ENCODE measurements around the gene SLC22A23.
A peak's percentile ranks its signal among the peaks of the same experiment; 100 is the strongest.

Gene SLC22A23

GRCh38 chr6:3252861-3253596, 203.8 kb downstream of the SLC22A23 start:
- Histone ChIP-seq H3K27ac (ENCODE audit: low read length) (no peak overlapping the region), H3K4me1 (ENCODE audit: low read length) (0 out of 2 replicates have a peak, but pooled peaks cover 3% of the 10 kb centered on the region), H3K9me2 (replicated peaks; ENCODE audit: insufficient read depth, low read length) (no peaks in the 10 kb centered on the region), H3K4me2 (ENCODE audit: low read depth, low read length) (no peak overlapping the region), H3K9ac (ENCODE audit: low read length) (no peak overlapping the region), H3K9me3 (replicated peaks; ENCODE audit: insufficient read depth, low read length) (no peaks in the 10 kb centered on the region), H3K4me3 (ENCODE audit: low read length) (no peak overlapping the region), H2AFZ (ENCODE audit: low read length) (no peak overlapping the region), H4K20me1 (ENCODE audit: insufficient read depth, low read length) (no peaks in the 10 kb centered on the region), H3K36me3 (replicated peaks; ENCODE audit: insufficient read depth, low read length) (no peaks in the 10 kb centered on the region), H3K79me2 (ENCODE audit: low read length) (no peaks in the 10 kb centered on the region), H3K27me3 (replicated peaks; ENCODE audit: insufficient read depth, low read length) (peaks cover 6% of the 10 kb centered on the region; the same call in 1 of the 2 replicates), H3F3A (ENCODE audit: insufficient read depth, low read length) (no peaks in the 10 kb centered on the region)
- TF ChIP-seq EZH2phosphoT487 (IDR thresholded peaks at IDR 0.05; ENCODE audit: low read length) (no peak), CTCF (IDR thresholded peaks at IDR 0.05; ENCODE audit: low read length) (no peak), EZH2 (optimal IDR thresholded peaks at IDR 0.05; ENCODE audit: low read depth, low read length) (no peak)
- no peak for DNase-seq

GRCh38 chr6:3252369-3252768, 204.5 kb downstream of the SLC22A23 start:
- Histone ChIP-seq H3F3A (ENCODE audit: insufficient read depth, low read length) (no peaks in the 10 kb centered on the region), H3K36me3 (replicated peaks; ENCODE audit: insufficient read depth, low read length) (no peaks in the 10 kb centered on the region), H3K27me3 (replicated peaks; ENCODE audit: insufficient read depth, low read length) (0 out of 2 replicates have a peak, but pooled peaks cover under 1% of the 10 kb centered on the region), H3K9me3 (replicated peaks; ENCODE audit: insufficient read depth, low read length) (no peaks in the 10 kb centered on the region), H3K27ac (ENCODE audit: low read length) (no peak overlapping the region), H4K20me1 (ENCODE audit: insufficient read depth, low read length) (no peaks in the 10 kb centered on the region), H3K4me3 (ENCODE audit: low read length) (no peak overlapping the region), H3K79me2 (ENCODE audit: low read length) (no peaks in the 10 kb centered on the region), H3K9me2 (replicated peaks; ENCODE audit: insufficient read depth, low read length) (no peaks in the 10 kb centered on the region), H3K9ac (ENCODE audit: low read length) (no peak overlapping the region), H3K4me1 (ENCODE audit: low read length) (0 out of 2 replicates have a peak, but pooled peaks cover 3% of the 10 kb centered on the region), H3K4me2 (ENCODE audit: low read depth, low read length) (no peak overlapping the region), H2AFZ (ENCODE audit: low read length) (no peak overlapping the region)
- DNase-seq, result no peak
- TF ChIP-seq EZH2phosphoT487 (IDR thresholded peaks at IDR 0.05; ENCODE audit: low read length) (no peak), CTCF (IDR thresholded peaks at IDR 0.05; ENCODE audit: low read length) (no peak), EZH2 (optimal IDR thresholded peaks at IDR 0.05; ENCODE audit: low read depth, low read length) (no peak)

- no peak overlapping the region for H3K27ac ChIP-seq (ENCODE audit: low read length)
- H3K4me1 ChIP-seq (ENCODE audit: low read length), result 0 out of 2 replicates have a peak, but pooled peaks cover 3% of the 10 kb centered on the region
- no peak overlapping the region for H3K4me3 ChIP-seq (ENCODE audit: low read length)
- H3K9me3 ChIP-seq (replicated peaks; ENCODE audit: insufficient read depth, low read length), result no peaks in the 10 kb centered on the region
- no peaks in the 10 kb centered on the region for H3F3A ChIP-seq (ENCODE audit: insufficient read depth, low read length)
- peak; percentile 72 for DNase-seq
- peak overlapping the region; percentile 71 for H3K4me2 ChIP-seq (ENCODE audit: low read depth, low read length)
- no peaks in the 10 kb centered on the region for H4K20me1 ChIP-seq (ENCODE audit: insufficient read depth, low read length)
- H3K9ac ChIP-seq (ENCODE audit: low read length), result no peak overlapping the region
- peak overlapping the region; percentile 87 for H2AFZ ChIP-seq (ENCODE audit: low read length)
- H3K79me2 ChIP-seq (ENCODE audit: low read length), result no peaks in the 10 kb centered on the region
- no peaks in the 10 kb centered on the region for H3K36me3 ChIP-seq (replicated peaks; ENCODE audit: insufficient read depth, low read length)
- peak; percentile 94 for TF ChIP-seq CTCF (IDR thresholded peaks at IDR 0.05; ENCODE audit: low read length)
- no peak for TF ChIP-seq EZH2 (optimal IDR thresholded peaks at IDR 0.05; ENCODE audit: low read depth, low read length)
- TF ChIP-seq EZH2phosphoT487 (IDR thresholded peaks at IDR 0.05; ENCODE audit: low read length), result no peak
- H3K27me3 ChIP-seq (replicated peaks; ENCODE audit: insufficient read depth, low read length), result no peaks in the 10 kb centered on the region
- no peaks in the 10 kb centered on the region for H3K9me2 ChIP-seq (replicated peaks; ENCODE audit: insufficient read depth, low read length)
These were observed 205.2 kb downstream of the SLC22A23 start for GRCh38 chr6:3251462-3252314.

Data from MM.1S (cell line).